SH-SY5Y (cell line): ENCODE results near the gene SLC40A1.

Source experiments
- GATA2 ChIP-seq: IDR thresholded peaks from 2 replicates; pipeline ENCODE4 v1.6.1; 2011; ENCODE audit warnings: mild to moderate bottlenecking, low read depth, low read length
- GATA3 ChIP-seq: IDR thresholded peaks from 2 replicates; pipeline ENCODE4 v1.6.1; 2011; ENCODE audit warnings: low read depth, mild to moderate bottlenecking, low read length, moderate library complexity

- TF ChIP-seq GATA2 = no peak
- no peak for TF ChIP-seq GATA3
These were observed 40.0 kb downstream of the SLC40A1 start for GRCh38 chr2:189540551-189540950.
